Measurements from ENCODE around the gene PWP2.
"Not testable (repeated sequence)": the region's sequence is repeated elsewhere in the genome, so short reads cannot be mapped to it uniquely, and the experiment has no call there.

DNA sequence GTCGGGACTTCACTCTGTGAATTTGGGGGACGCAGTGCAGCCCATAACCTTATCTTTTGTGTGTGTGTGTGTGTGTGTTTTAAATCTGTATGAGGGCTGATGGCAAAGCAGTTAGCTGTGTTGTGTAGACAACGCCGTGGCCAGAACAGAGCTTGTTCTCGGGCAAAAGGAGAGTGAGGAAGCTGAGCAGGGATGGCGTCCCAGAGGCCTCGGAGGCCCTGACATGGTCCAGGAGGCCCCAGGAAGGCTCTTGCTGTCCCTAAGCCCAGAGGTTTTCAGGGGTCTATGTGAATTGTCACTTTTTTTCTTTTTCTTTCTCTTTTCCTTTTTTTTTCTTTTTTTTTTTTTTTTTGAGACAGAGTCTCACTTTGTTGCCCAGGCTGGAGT, 50.9 kb downstream of the PWP2 start:
- not testable (repeated sequence) for TF ChIP-seq POLR2AphosphoS5, EP300 (IDR thresholded peaks at IDR 0.05)
- TF ChIP-seq, protein P1, sequence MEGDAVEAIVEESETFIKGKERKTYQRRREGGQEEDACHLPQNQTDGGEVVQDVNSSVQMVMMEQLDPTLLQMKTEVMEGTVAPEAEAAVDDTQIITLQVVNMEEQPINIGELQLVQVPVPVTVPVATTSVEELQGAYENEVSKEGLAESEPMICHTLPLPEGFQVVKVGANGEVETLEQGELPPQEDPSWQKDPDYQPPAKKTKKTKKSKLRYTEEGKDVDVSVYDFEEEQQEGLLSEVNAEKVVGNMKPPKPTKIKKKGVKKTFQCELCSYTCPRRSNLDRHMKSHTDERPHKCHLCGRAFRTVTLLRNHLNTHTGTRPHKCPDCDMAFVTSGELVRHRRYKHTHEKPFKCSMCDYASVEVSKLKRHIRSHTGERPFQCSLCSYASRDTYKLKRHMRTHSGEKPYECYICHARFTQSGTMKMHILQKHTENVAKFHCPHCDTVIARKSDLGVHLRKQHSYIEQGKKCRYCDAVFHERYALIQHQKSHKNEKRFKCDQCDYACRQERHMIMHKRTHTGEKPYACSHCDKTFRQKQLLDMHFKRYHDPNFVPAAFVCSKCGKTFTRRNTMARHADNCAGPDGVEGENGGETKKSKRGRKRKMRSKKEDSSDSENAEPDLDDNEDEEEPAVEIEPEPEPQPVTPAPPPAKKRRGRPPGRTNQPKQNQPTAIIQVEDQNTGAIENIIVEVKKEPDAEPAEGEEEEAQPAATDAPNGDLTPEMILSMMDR (IDR thresholded peaks at IDR 0.05): not testable (repeated sequence)
